ENCODE data around the gene SGPL1.

Gene SGPL1

GRCh38 chr10:70810967-70811366 lies 4.8 kb upstream of the SGPL1 start:
- Histone ChIP-seq H3K36me3 (ENCODE audit: control insufficient read depth, insufficient read depth, low read length) (no peaks in the 10 kb centered on the region), H3K4me3 (replicated peaks; ENCODE audit: low read depth, low read length) (no peak overlapping the region), H3K27me3 (replicated peaks; ENCODE audit: control insufficient read depth, insufficient read depth, low read length) (peaks cover 2% of the 10 kb centered on the region)
- DNase-seq (ENCODE audit: extremely low read depth, insufficient read length) = no peak
- TF ChIP-seq CTCF (IDR thresholded peaks at IDR 0.05; ENCODE audit: insufficient read depth, low read length, poor library complexity, severe bottlenecking) = no peak

DNA sequence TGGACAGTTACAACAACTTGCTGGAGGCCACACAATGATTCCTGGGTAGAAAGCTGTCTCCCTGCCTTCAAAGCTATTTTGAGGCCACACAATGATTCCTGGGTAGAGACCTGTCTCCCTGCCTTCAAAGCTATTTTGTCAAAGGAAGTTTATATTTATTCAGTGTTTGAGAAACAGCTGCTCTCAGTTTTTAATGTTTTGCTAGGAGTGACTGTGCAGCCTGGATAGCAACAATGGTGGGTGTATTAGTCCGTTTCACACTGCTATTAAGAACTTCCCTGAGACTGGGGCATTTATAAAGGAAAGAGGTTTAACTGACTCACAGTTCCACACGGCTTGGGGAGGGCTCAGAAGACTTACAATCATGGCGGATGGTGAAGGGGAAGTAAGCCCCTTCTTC lies 3.9 kb upstream of the SGPL1 start:
- Histone ChIP-seq H3K36me3 (ENCODE audit: control insufficient read depth, insufficient read depth, low read length) (no peaks in the 10 kb centered on the region), H3K27me3 (replicated peaks; ENCODE audit: control insufficient read depth, insufficient read depth, low read length) (peaks cover 2% of the 10 kb centered on the region; the same call in 1 of the 2 replicates), H3K4me3 (replicated peaks; ENCODE audit: low read depth, low read length) (no peak overlapping the region)
- TF ChIP-seq CTCF (IDR thresholded peaks at IDR 0.05; ENCODE audit: insufficient read depth, low read length, poor library complexity, severe bottlenecking) = no peak
- DNase-seq (ENCODE audit: extremely low read depth, insufficient read length) = no peak

DNA sequence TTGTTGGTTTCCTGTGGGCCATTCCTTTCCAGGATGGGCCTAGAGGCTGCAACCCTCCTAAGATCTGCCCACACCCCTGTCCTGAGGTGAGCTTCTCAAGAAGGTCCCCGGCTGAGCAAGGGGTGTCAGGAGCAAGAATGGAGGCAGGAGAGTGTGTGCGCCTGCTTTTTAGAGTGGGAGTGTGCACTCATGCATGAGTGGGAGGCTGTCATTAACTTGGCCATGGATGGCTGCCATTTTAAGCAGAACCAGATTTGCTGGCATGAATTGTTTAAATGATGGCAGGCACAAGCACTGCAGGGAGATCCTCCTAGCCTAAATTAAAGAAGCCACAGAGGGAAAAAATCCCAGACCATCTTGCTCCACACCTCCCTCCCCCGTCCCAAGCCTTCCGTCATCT lies 2.9 kb upstream of the SGPL1 start:
- H3K36me3 ChIP-seq (ENCODE audit: control insufficient read depth, insufficient read depth, low read length) = no peaks in the 10 kb centered on the region
- H3K27me3 ChIP-seq (replicated peaks; ENCODE audit: control insufficient read depth, insufficient read depth, low read length) = no peaks in the 10 kb centered on the region; the same call in 1 of the 2 replicates
- H3K4me3 ChIP-seq (replicated peaks; ENCODE audit: low read depth, low read length) = no peak overlapping the region
- no peak for DNase-seq (ENCODE audit: extremely low read depth, insufficient read length)
- no peak for TF ChIP-seq CTCF (IDR thresholded peaks at IDR 0.05; ENCODE audit: insufficient read depth, low read length, poor library complexity, severe bottlenecking)

- no peaks in the 10 kb centered on the region for H3K27me3 ChIP-seq (replicated peaks; ENCODE audit: control insufficient read depth, insufficient read depth, low read length)
- no peaks in the 10 kb centered on the region for H3K36me3 ChIP-seq (ENCODE audit: control insufficient read depth, insufficient read depth, low read length)
- DNase-seq (ENCODE audit: extremely low read depth, insufficient read length) = no peak
- H3K4me3 ChIP-seq (replicated peaks; ENCODE audit: low read depth, low read length) = no peak overlapping the region
- no peak for TF ChIP-seq CTCF (IDR thresholded peaks at IDR 0.05; ENCODE audit: insufficient read depth, low read length, poor library complexity, severe bottlenecking)
These were observed 1.6 kb upstream of the SGPL1 start for GRCh38 chr10:70814126-70814525.

DNA sequence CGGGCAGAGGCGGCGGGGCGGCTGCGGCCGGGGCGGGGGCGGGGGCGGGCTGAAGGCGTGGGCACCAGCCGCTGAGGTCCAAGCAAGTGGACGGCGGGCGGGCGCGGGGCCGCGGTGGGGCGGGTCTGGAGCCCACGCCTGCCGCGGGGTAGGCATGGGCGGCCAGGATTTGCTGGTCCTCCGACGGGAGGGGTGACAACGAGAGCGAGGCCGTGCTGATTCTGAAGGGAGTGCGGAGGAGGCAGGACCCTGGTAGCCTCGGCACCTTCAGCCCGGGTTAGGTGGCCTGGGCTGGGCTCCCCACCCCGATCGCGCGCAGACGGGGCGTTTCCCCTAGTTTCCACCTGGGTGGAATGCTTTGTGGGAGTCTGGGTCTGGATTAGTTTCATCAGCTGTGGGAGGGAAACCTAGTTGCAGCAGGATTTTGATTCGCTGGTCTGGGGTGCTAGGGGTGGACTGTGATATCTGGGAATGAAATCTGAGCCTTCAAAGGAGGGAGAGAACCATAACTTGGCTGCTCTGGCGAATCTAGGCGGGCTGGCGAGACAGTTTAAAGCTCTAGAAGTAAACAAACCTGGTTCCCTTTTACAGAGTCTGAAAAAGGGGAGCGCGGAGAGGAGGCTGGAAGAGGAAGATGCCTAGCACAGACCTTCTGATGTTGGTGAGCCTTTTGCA lies 609 bp downstream of the SGPL1 start:
- TF ChIP-seq CTCF (IDR thresholded peaks at IDR 0.05; ENCODE audit: insufficient read depth, low read length, poor library complexity, severe bottlenecking) = no peak
- Histone ChIP-seq H3K4me3 (replicated peaks; ENCODE audit: low read depth, low read length) (peak overlapping the region; percentile 90), H3K36me3 (ENCODE audit: control insufficient read depth, insufficient read depth, low read length) (peaks cover 2% of the 10 kb centered on the region; the same call in 1 of the 2 replicates), H3K27me3 (replicated peaks; ENCODE audit: control insufficient read depth, insufficient read depth, low read length) (no peaks in the 10 kb centered on the region)
- DNase-seq (ENCODE audit: extremely low read depth, insufficient read length) = peak; percentile 51
